Ovary (tissue), 10 donors: Measurements from ENCODE around the gene KIF11. TPM values are rescaled to one million over a fixed set of nuclear protein-coding genes. Genes with fewer than 3 reads are reported as not detected.
A peak's percentile ranks its signal among the peaks of the same experiment; 100 is the strongest.

Experiments used
- DNase-seq, 5 donors: peaks; one replicate each; pipeline ENCODE4 v3.0.0-alpha.2; 2019 to 2020
- H3K27ac ChIP-seq, 2 donors: fragments of 200-600 bp; one replicate each; pipeline versions ENCODE4 v1.5.1 to v1.8.0; 2019 to 2022
- H3K27me3 ChIP-seq: fragments of 200-600 bp; one replicate; pipeline ENCODE4 v1.8.0; 2022
- H3K36me3 ChIP-seq: fragments of 200-600 bp; sonication (generic); one replicate; pipeline ENCODE4 v1.5.1; 2019
- H3K4me1 ChIP-seq: one replicate; pipeline ENCODE4 v1.8.1; 2013; ENCODE audit warnings: mild to moderate bottlenecking, moderate library complexity; ENCODE audit not compliant: insufficient read depth
- H3K4me3 ChIP-seq: fragments of 200-600 bp; sonication (generic); one replicate; pipeline ENCODE4 v1.5.1; 2017
- H3K9me3 ChIP-seq, 2 donors: fragments of 200-600 bp in 1 of 2; sonication (generic) in 1 of 2; one replicate each; pipeline versions ENCODE4 v1.5.1 to v1.8.1; 2013 to 2019; ENCODE audit warnings: mild to moderate bottlenecking in 1 of 2, moderate library complexity in 1 of 2
- CTCF ChIP-seq, 3 donors: fragments of 450-650 bp in 2 of 3; fragments of 200-600 bp in 1 of 3; IDR thresholded peaks; one replicate each; pipeline versions ENCODE4 v1.5.1 to v1.8.0; 2016 to 2022; ENCODE audit warnings: antibody characterized with exemption in 3 of 3, mild to moderate bottlenecking in 1 of 3
- EP300 ChIP-seq: sonication (generic); formaldehyde crosslinking; IDR thresholded peaks from one replicate; pipeline ENCODE4 v1.6.1; 2017; ENCODE audit warnings: antibody characterized with exemption
- POLR2A ChIP-seq: fragments of 450-650 bp; IDR thresholded peaks from one replicate; pipeline ENCODE4 v1.6.1; 2017; ENCODE audit warnings: antibody characterized with exemption, mild to moderate bottlenecking, moderate library complexity
- WGBS, 3 donors: extraction: QIAGEN DNeasy Blood & Tissue Kit in 1 of 3; methylation state at CpG; one replicate each; pipeline versions ENCODE4 v1.1.5 to v1.1.7; 2013 to 2017; 5-methylcytosine and 5-hydroxymethylcytosine counted together
- intact Hi-C, 4 donors: fragments of 100-400 bp; cut with DNase I; formaldehyde crosslinking; loops; one replicate each; pipeline versions ENCODE4 v1.11.0 to v1.15.1; 2022 to 2023
- long read RNA-seq, 3 donors: library from polyadenylated mRNA in 2 of 3; unstranded in 2 of 3; transcript quantifications; one replicate each; pipeline ENCODE4 v2.0.0 and lab custom pipeline, GENCODE V29; 2021 to 2026
- polyA plus RNA-seq, 2 donors: library from polyadenylated mRNA; stranded (reverse); fragments of 200-250 nt in 1 of 2; fragments of 350-450 nt in 1 of 2; fragmentation: Illumina TruSeq in 1 of 2; extraction: RNeasy Lipid Tissue Mini Kit (QIAGEN cat#74804) in 1 of 2; gene quantifications; one replicate each; pipeline ENCODE4 v1.2.3, GENCODE V29; 2013 to 2014
- total RNA-seq, 7 donors: library from RNA; depleted of rRNA in 2 of 7; stranded (reverse); fragments of >200 nt in 2 of 7; fragmentation: NEBNext Ultra II Directional in 3 of 7; extraction: Animal tissue kit (Norgen Biotek cat#: 25700) in 3 of 7; gene quantifications; one replicate each; pipeline versions ENCODE4 v1.1.0 to v1.2.4, GENCODE V29; 2016 to 2023
- donor health status: DM: no; HTN: no; CAD: no; lungs with moderate emphysema.
- donor health status: DM: no; HTN: no; CAD: no.
- donor health status: Bipolar disorder and iron deficiency.
- donor health status: DM: yes; HTN: yes; CAD: no.
- donor health status: DM: no; HTN: no; CAD: no.
- donor health status: DM: yes; HTN: yes; CAD: no.

KIF11 gene
- 1 to 10 TPM in 2 of 7 donors, under 1 TPM in 5; 0.23 to 2.3 (median 0.48) TPM for total RNA-seq
- 1 to 10 TPM in 1 of 2 donors, under 1 TPM in 1; 0.85 to 1.4 TPM for polyA plus RNA-seq
- long read RNA-seq, donor 1, partial matches to known transcripts: 0 of 1 reads
- long read RNA-seq, donor 1, other reads (novel, unspliced or antisense): 1 of 1 reads
- long read RNA-seq, donor 2, full-length matches to known transcripts: 3 of 11 reads
- long read RNA-seq, donor 2, partial matches to known transcripts: 8 of 11 reads
- long read RNA-seq, donor 2, other reads (novel, unspliced or antisense): 0 of 11 reads
- long read RNA-seq, donor 3, full-length matches to known transcripts: 1 of 3 reads
- long read RNA-seq, donor 3, partial matches to known transcripts: 2 of 3 reads
- long read RNA-seq, donor 3, other reads (novel, unspliced or antisense): 0 of 3 reads

- Histone ChIP-seq H3K36me3 (no peaks in the 10 kb centered on the region), H3K4me1 (no peaks in the 10 kb centered on the region), H3K27ac (peak within 1 kb of the TSS; percentile 58 to 88), H3K27me3 (no peaks in the 10 kb centered on the region), H3K9me3 (no peaks in the 10 kb centered on the region), H3K4me3 (peak within 1 kb of the TSS; percentile 67)
- 0 to 1% (median 1%) methylated on average over 61 of the region's 61 CpGs for WGBS, 3 donors
- intact Hi-C loops: no loop called here
- peak; percentile 96 to 98 (median 97) for DNase-seq
- no peak for TF ChIP-seq EP300
- peak; percentile 88 for TF ChIP-seq POLR2A
Observed at GRCh38 chr10:92592761-92593618, at the start of gene KIF11. Gene KIF11, plus strand, starts transcription at chr10:92593130. Its CDS starts 246 bp downstream, at chr10:92593376.

GRCh38 chr10:92544296-92544695, 48.6 kb upstream of the KIF11 start:
- no peak for TF ChIP-seq POLR2A
- TF ChIP-seq CTCF (IDR thresholded peaks at IDR 0.05): no peak
- no peak for TF ChIP-seq EP300
- intact Hi-C loops: no loop called here
- DNase-seq: no peak
- 58 to 87% (median 66%) methylated on average over 3 of the region's 3 CpGs for WGBS, 3 donors
- Histone ChIP-seq H3K4me1 (peaks cover 2% of the 10 kb centered on the region), H3K27ac (no peak overlapping the region), H3K4me3 (no peak overlapping the region), H3K9me3 (no peaks in the 10 kb centered on the region), H3K27me3 (no peaks in the 10 kb centered on the region), H3K36me3 (no peaks in the 10 kb centered on the region)

GRCh38 chr10:92545556-92545955, 47.4 kb upstream of the KIF11 start:
- TF ChIP-seq CTCF (IDR thresholded peaks at IDR 0.05): no peak
- no peak for TF ChIP-seq EP300
- no peak for TF ChIP-seq POLR2A
- WGBS, 3 donors: 92 to 94% (median 92%) methylated on average over 1 of the region's 1 CpG
- H3K4me3 ChIP-seq: no peak overlapping the region
- no peak overlapping the region for H3K27ac ChIP-seq
- no peak for DNase-seq
- intact Hi-C loops: no loop called here
- no peaks in the 10 kb centered on the region for H3K27me3 ChIP-seq
- H3K4me1 ChIP-seq: no peaks in the 10 kb centered on the region
- no peaks in the 10 kb centered on the region for H3K9me3 ChIP-seq
- H3K36me3 ChIP-seq: no peaks in the 10 kb centered on the region

- no peaks in the 10 kb centered on the region for H3K9me3 ChIP-seq
Observed at GRCh38 chr10:92547676-92548075, 45.3 kb upstream of the KIF11 start.

More at GRCh38 chr10:92547676-92548075, 45.3 kb upstream of the KIF11 start:
- 90 to 92% (median 90%) methylated on average over 4 of the region's 4 CpGs for WGBS, 3 donors
- DNase-seq: no peak
- intact Hi-C loops: no loop called here
- Histone ChIP-seq H3K4me3 (no peak overlapping the region), H3K4me1 (no peaks in the 10 kb centered on the region), H3K27ac (no peak overlapping the region), H3K27me3 (no peaks in the 10 kb centered on the region), H3K36me3 (no peaks in the 10 kb centered on the region)
- TF ChIP-seq CTCF (IDR thresholded peaks at IDR 0.05) (no peak), EP300 (no peak), POLR2A (no peak)
